Type B pancreatic cell (in vitro differentiated cells): ENCODE data around the gene XRCC4. TPM values are rescaled to one million over a fixed set of nuclear protein-coding genes. Genes with fewer than 3 reads are reported as not detected.

Experiments
- DNase-seq: peaks from one replicate; pipeline ENCODE4 v3.0.0; 2021; ENCODE audit warnings: mixed read lengths; ENCODE audit not compliant: unreplicated experiment; ENCODE audit errors: extremely low spot score
- H3K27ac Mint-ChIP-seq: 2 replicates; pipeline ENCODE4 v1.8.0; 2021; ENCODE audit warnings: mild to moderate bottlenecking, mixed read lengths
- H3K27me3 Mint-ChIP-seq: 2 replicates; pipeline ENCODE4 v1.8.0; 2021; ENCODE audit warnings: mixed read lengths
- H3K36me3 Mint-ChIP-seq: 2 replicates; pipeline ENCODE4 v1.8.0; 2021; ENCODE audit warnings: mixed read lengths
- H3K4me1 Mint-ChIP-seq: one replicate; pipeline ENCODE4 v1.8.0; 2021; ENCODE audit warnings: mixed read lengths; ENCODE audit not compliant: unreplicated experiment
- H3K4me3 Mint-ChIP-seq: 2 replicates; pipeline ENCODE4 v1.8.0; 2021; ENCODE audit warnings: mild to moderate bottlenecking, mixed read lengths
- H3K9me3 Mint-ChIP-seq: 2 replicates; pipeline ENCODE4 v1.8.0; 2021; ENCODE audit warnings: mixed read lengths
- CTCF ChIP-seq: fragments of 200-600 bp; sonication (generic); conservative IDR thresholded peaks from 2 replicates; pipeline ENCODE4 v1.5.0; 2021; ENCODE audit warnings: antibody characterized with exemption, mild to moderate bottlenecking
- total RNA-seq: library from RNA; stranded (reverse); gene quantifications from 2 replicates; pipeline ENCODE4 v1.2.1, GENCODE V29; 2021; ENCODE audit warnings: low replicate concordance

The XRCC4 gene
- total RNA-seq, 1 donor from 2014 or later = 7.4 TPM

DNA sequence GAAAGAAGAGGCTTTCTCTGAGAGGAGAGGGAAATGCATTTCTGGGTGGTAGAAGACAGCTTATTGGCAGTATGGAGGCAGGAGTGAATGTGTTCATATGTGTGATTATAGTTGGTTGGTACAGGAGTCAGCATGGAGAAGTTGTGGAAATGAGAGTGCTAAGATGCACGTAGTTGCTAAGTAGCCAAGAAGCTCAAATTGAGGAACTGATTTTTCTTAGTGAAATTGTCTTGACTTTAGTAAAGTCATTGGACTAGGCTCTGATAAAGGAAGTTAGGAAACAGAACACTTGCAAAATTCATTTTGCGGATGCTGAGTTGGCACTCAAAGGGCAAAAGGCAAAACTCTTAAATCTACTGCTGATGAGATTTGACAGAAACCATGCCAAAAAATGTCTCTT, 235.3 kb downstream of the XRCC4 start:
- Mint-ChIP-seq H3K4me1 (no peaks in the 10 kb centered on the region), H3K27me3 (no peaks in the 10 kb centered on the region), H3K4me3 (no peak overlapping the region), H3K27ac (no peak overlapping the region), H3K36me3 (peaks cover 5% of the 10 kb centered on the region), H3K9me3 (peaks cover 5% of the 10 kb centered on the region)
- DNase-seq = no peak
- no peak for TF ChIP-seq CTCF

- peaks cover 5% of the 10 kb centered on the region for H3K36me3 Mint-ChIP-seq
- H3K27me3 Mint-ChIP-seq = no peaks in the 10 kb centered on the region
- no peak overlapping the region for H3K4me3 Mint-ChIP-seq
- no peak for DNase-seq
- H3K9me3 Mint-ChIP-seq = peaks cover 5% of the 10 kb centered on the region
- no peak for TF ChIP-seq CTCF
- H3K27ac Mint-ChIP-seq = no peak overlapping the region
- no peaks in the 10 kb centered on the region for H3K4me1 Mint-ChIP-seq
Measured at GRCh38 chr5:83313436-83313835, 236.1 kb downstream of the XRCC4 start.

- Mint-ChIP-seq H3K27ac (no peak overlapping the region), H3K4me1 (no peaks in the 10 kb centered on the region), H3K9me3 (no peaks in the 10 kb centered on the region), H3K4me3 (no peak overlapping the region), H3K36me3 (no peaks in the 10 kb centered on the region), H3K27me3 (no peaks in the 10 kb centered on the region)
- TF ChIP-seq CTCF = no peak
- DNase-seq = no peak
Measured at GRCh38 chr5:83321483-83322055, 244.2 kb downstream of the XRCC4 start.

GRCh38 chr5:83322273-83322924, 245.1 kb downstream of the XRCC4 start:
- no peaks in the 10 kb centered on the region for H3K9me3 Mint-ChIP-seq
- DNase-seq = no peak
- no peak overlapping the region for H3K4me3 Mint-ChIP-seq
- H3K27me3 Mint-ChIP-seq = no peaks in the 10 kb centered on the region
- H3K4me1 Mint-ChIP-seq = no peaks in the 10 kb centered on the region
- H3K36me3 Mint-ChIP-seq = no peaks in the 10 kb centered on the region
- no peak overlapping the region for H3K27ac Mint-ChIP-seq
- TF ChIP-seq CTCF = no peak

GRCh38 chr5:83323557-83324180, 246.3 kb downstream of the XRCC4 start:
- Mint-ChIP-seq H3K4me1 (no peaks in the 10 kb centered on the region), H3K9me3 (no peaks in the 10 kb centered on the region), H3K27me3 (no peaks in the 10 kb centered on the region), H3K4me3 (no peak overlapping the region), H3K36me3 (no peaks in the 10 kb centered on the region), H3K27ac (no peak overlapping the region)
- DNase-seq = no peak
- no peak for TF ChIP-seq CTCF
